ENCODE results near the gene RACGAP1. TPM values are rescaled to one million over a fixed set of nuclear protein-coding genes. Genes with fewer than 3 reads are reported as not detected.

RACGAP1 gene
- total and polyA plus RNA-seq, 2 donors from 2014 or later: 5.0 to 7.7 TPM

DNA sequence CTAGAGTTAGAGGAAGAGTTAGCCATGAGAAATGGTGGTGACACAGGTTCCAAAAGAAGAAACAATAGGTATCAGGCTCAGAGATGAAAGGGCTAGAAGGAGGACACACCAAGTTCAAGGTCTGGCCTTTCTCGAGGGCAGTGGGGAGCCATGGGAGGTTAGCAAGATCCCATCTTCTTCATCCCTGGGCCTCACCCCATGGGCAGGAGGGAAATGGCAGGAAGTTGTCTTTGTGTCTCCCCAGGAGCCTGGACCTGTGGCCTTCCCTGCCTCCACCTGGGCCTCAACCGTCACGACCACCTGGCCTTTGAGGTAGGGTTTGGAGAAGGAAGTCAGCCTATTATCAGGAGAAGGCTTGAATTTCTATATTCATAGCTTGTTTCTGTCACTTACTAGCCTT is 80.6 kb downstream of the RACGAP1 start:
- H3K27me3 ChIP-seq (ENCODE audit: control insufficient read depth, insufficient read depth, low read length): no peaks in the 10 kb centered on the region
- DNase-seq (peak in 2 of 5 donors; percentile 39 to 53), FAIRE-seq (no peak)
- no peak overlapping the region for H3K4me3 ChIP-seq (ENCODE audit: low read length in 3 of 3)
- peaks cover 0 to 6% (median 4%) of the 10 kb centered on the region in 3 donors for H3K4me1 ChIP-seq (ENCODE audit: control insufficient read depth in 2 of 3, insufficient read depth in 2 of 3, low read depth in 1 of 3, low read length in 3 of 3)
- H3K36me3 ChIP-seq (ENCODE audit: control insufficient read depth in 2 of 3, insufficient read depth in 3 of 3, low read length in 3 of 3): no peaks in the 10 kb centered on the region
- no peak overlapping the region for H3K27ac ChIP-seq (ENCODE audit: low read depth in 2 of 2, low read length in 2 of 2)
- intact Hi-C loops (cut with DNase I): no loop called here
- TF ChIP-seq, protein P1, sequence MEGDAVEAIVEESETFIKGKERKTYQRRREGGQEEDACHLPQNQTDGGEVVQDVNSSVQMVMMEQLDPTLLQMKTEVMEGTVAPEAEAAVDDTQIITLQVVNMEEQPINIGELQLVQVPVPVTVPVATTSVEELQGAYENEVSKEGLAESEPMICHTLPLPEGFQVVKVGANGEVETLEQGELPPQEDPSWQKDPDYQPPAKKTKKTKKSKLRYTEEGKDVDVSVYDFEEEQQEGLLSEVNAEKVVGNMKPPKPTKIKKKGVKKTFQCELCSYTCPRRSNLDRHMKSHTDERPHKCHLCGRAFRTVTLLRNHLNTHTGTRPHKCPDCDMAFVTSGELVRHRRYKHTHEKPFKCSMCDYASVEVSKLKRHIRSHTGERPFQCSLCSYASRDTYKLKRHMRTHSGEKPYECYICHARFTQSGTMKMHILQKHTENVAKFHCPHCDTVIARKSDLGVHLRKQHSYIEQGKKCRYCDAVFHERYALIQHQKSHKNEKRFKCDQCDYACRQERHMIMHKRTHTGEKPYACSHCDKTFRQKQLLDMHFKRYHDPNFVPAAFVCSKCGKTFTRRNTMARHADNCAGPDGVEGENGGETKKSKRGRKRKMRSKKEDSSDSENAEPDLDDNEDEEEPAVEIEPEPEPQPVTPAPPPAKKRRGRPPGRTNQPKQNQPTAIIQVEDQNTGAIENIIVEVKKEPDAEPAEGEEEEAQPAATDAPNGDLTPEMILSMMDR (IDR thresholded peaks at IDR 0.05; ENCODE audit: borderline replicate concordance, extremely low read depth, insufficient read depth): no peak
- peak overlapping the region in 1 of 3 donors; percentile 21 for H3K9ac ChIP-seq (ENCODE audit: low read length in 3 of 3)
- H3K9me3 ChIP-seq (ENCODE audit: control insufficient read depth in 2 of 3, insufficient read depth in 1 of 3, low read length in 3 of 3): no peaks in the 10 kb centered on the region

DNA sequence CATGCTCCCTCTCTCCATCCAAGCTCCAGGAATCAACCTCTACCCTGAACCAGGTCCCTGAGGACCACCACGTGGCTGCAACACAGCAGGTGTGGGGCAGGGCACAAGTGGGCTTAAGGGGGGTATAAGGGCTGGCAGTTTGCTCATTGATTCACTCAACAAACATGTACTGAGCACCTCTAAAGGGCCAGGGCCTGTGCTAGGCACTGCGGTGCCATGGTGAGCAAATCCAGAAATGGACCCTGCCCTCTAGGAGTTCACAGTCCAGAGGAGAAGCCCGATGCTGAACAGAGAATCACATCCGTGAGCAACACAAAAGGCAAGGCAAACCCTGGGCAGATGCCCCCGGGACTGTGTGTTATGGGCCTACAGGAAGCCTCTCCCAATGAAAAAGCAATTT is 81.2 kb downstream of the RACGAP1 start:
- Histone ChIP-seq H3K9ac (ENCODE audit: low read length in 3 of 3) (no peak overlapping the region), H3K4me3 (ENCODE audit: low read length in 3 of 3) (no peak overlapping the region), H3K27me3 (ENCODE audit: control insufficient read depth, insufficient read depth, low read length) (no peaks in the 10 kb centered on the region), H3K36me3 (ENCODE audit: control insufficient read depth in 2 of 3, insufficient read depth in 3 of 3, low read length in 3 of 3) (no peaks in the 10 kb centered on the region), H3K27ac (ENCODE audit: low read depth in 2 of 2, low read length in 2 of 2) (no peak overlapping the region), H3K4me1 (ENCODE audit: control insufficient read depth in 2 of 3, insufficient read depth in 2 of 3, low read depth in 1 of 3, low read length in 3 of 3) (peaks cover 0 to 6% (median 4%) of the 10 kb centered on the region in 3 donors), H3K9me3 (ENCODE audit: control insufficient read depth in 2 of 3, insufficient read depth in 1 of 3, low read length in 3 of 3) (no peaks in the 10 kb centered on the region)
- intact Hi-C loops (cut with DNase I): no loop called here
- FAIRE-seq: no peak
- peak in 1 of 5 donors; percentile 30 for DNase-seq
- TF ChIP-seq, protein P1 (IDR thresholded peaks at IDR 0.05; ENCODE audit: borderline replicate concordance, extremely low read depth, insufficient read depth): no peak

GRCh38 chr12:49943625-49943960 is 81.7 kb downstream of the RACGAP1 start:
- H3K27ac ChIP-seq (ENCODE audit: low read depth in 2 of 2, low read length in 2 of 2): no peak overlapping the region
- DNase-seq (peak in 1 of 5 donors; percentile 52), FAIRE-seq (no peak)
- TF ChIP-seq, protein P1 (IDR thresholded peaks at IDR 0.05; ENCODE audit: borderline replicate concordance, extremely low read depth, insufficient read depth): no peak
- no peak overlapping the region for H3K4me3 ChIP-seq (ENCODE audit: low read length in 3 of 3)
- no peak overlapping the region for H3K9ac ChIP-seq (ENCODE audit: low read length in 3 of 3)
- H3K36me3 ChIP-seq (ENCODE audit: control insufficient read depth in 2 of 3, insufficient read depth in 3 of 3, low read length in 3 of 3): no peaks in the 10 kb centered on the region
- H3K27me3 ChIP-seq (ENCODE audit: control insufficient read depth, insufficient read depth, low read length): no peaks in the 10 kb centered on the region
- intact Hi-C loops (cut with DNase I): no loop called here
- H3K4me1 ChIP-seq (ENCODE audit: control insufficient read depth in 2 of 3, insufficient read depth in 2 of 3, low read depth in 1 of 3, low read length in 3 of 3): peaks cover 0 to 6% (median 4%) of the 10 kb centered on the region in 3 donors
- H3K9me3 ChIP-seq (ENCODE audit: control insufficient read depth in 2 of 3, insufficient read depth in 1 of 3, low read length in 3 of 3): no peaks in the 10 kb centered on the region

Measured in kidney (tissue), 14 donors.